ENCODE results near the gene PKDCC.

PKDCC gene

GRCh38 chr2:42104621-42105020 is 56.8 kb downstream of the PKDCC start:
- H3K9me3 ChIP-seq (ENCODE audit: severe bottlenecking) = no peaks in the 10 kb centered on the region
- DNase-seq (ENCODE audit: low spot score) (no peak), ATAC-seq (ENCODE audit: low read depth) (no peak)
- TF ChIP-seq CTCF (IDR thresholded peaks at IDR 0.05; ENCODE audit: poor library complexity, severe bottlenecking) = no peak
- H3K4me1 ChIP-seq (ENCODE audit: insufficient read depth, poor library complexity, severe bottlenecking) = no peaks in the 10 kb centered on the region
- H3K36me3 ChIP-seq (ENCODE audit: low read depth) = no peaks in the 10 kb centered on the region
- no peak overlapping the region for H3K4me3 ChIP-seq (ENCODE audit: severe bottlenecking)
- no peak overlapping the region for H3K27ac ChIP-seq (ENCODE audit: poor library complexity, severe bottlenecking)
- no peaks in the 10 kb centered on the region for H3K27me3 ChIP-seq (ENCODE audit: insufficient read depth, poor library complexity, severe bottlenecking)

- no peaks in the 10 kb centered on the region for H3K36me3 ChIP-seq (ENCODE audit: low read depth)
- no peaks in the 10 kb centered on the region for H3K9me3 ChIP-seq (ENCODE audit: severe bottlenecking)
- H3K27ac ChIP-seq (ENCODE audit: poor library complexity, severe bottlenecking) = no peak overlapping the region
- ATAC-seq (ENCODE audit: low read depth) (no peak), DNase-seq (ENCODE audit: low spot score) (no peak)
- no peaks in the 10 kb centered on the region for H3K4me1 ChIP-seq (ENCODE audit: insufficient read depth, poor library complexity, severe bottlenecking)
- H3K4me3 ChIP-seq (ENCODE audit: severe bottlenecking) = no peak overlapping the region
- H3K27me3 ChIP-seq (ENCODE audit: insufficient read depth, poor library complexity, severe bottlenecking) = no peaks in the 10 kb centered on the region
- TF ChIP-seq CTCF (IDR thresholded peaks at IDR 0.05; ENCODE audit: poor library complexity, severe bottlenecking) = no peak
Measured at GRCh38 chr2:42105330-42106256, 57.8 kb downstream of the PKDCC start.

- H3K4me1 ChIP-seq (ENCODE audit: insufficient read depth, poor library complexity, severe bottlenecking) = no peaks in the 10 kb centered on the region
- H3K27me3 ChIP-seq (ENCODE audit: insufficient read depth, poor library complexity, severe bottlenecking) = no peaks in the 10 kb centered on the region
- no peak overlapping the region for H3K27ac ChIP-seq (ENCODE audit: poor library complexity, severe bottlenecking)
- DNase-seq (ENCODE audit: low spot score) = no peak
- no peak overlapping the region for H3K4me3 ChIP-seq (ENCODE audit: severe bottlenecking)
- no peak for ATAC-seq (ENCODE audit: low read depth)
- no peaks in the 10 kb centered on the region for H3K36me3 ChIP-seq (ENCODE audit: low read depth)
- no peaks in the 10 kb centered on the region for H3K9me3 ChIP-seq (ENCODE audit: severe bottlenecking)
- no peak for TF ChIP-seq CTCF (IDR thresholded peaks at IDR 0.05; ENCODE audit: poor library complexity, severe bottlenecking)
Measured at GRCh38 chr2:42106257-42106816, 58.5 kb downstream of the PKDCC start.

- H3K4me3 ChIP-seq (ENCODE audit: severe bottlenecking) = no peak overlapping the region
- no peak overlapping the region for H3K27ac ChIP-seq (ENCODE audit: poor library complexity, severe bottlenecking)
- H3K36me3 ChIP-seq (ENCODE audit: low read depth) = no peaks in the 10 kb centered on the region
- no peak for ATAC-seq (ENCODE audit: low read depth)
- no peak for DNase-seq (ENCODE audit: low spot score)
- no peaks in the 10 kb centered on the region for H3K27me3 ChIP-seq (ENCODE audit: insufficient read depth, poor library complexity, severe bottlenecking)
- no peaks in the 10 kb centered on the region for H3K9me3 ChIP-seq (ENCODE audit: severe bottlenecking)
- no peaks in the 10 kb centered on the region for H3K4me1 ChIP-seq (ENCODE audit: insufficient read depth, poor library complexity, severe bottlenecking)
- TF ChIP-seq CTCF (IDR thresholded peaks at IDR 0.05; ENCODE audit: poor library complexity, severe bottlenecking) = no peak
Measured at GRCh38 chr2:42107249-42108042, 59.6 kb downstream of the PKDCC start.

All from RWPE2 (cell line).